PC-3 (cell line): ENCODE measurements around the gene FAM222A. TPM values are rescaled to one million over a fixed set of nuclear protein-coding genes. Genes with fewer than 3 reads are reported as not detected.

ENCODE experiments used
- ATAC-seq: fragments of 200-7000 bp; cut with Tn5 transposase; 2 replicates; pipeline ENCODE4 v1.9.1; 2020; ENCODE audit warnings: mild to moderate bottlenecking, moderate library complexity
- BruUV-seq: library from RNA; stranded (reverse); fragments of 400-500 nt; replicated peaks from 2 replicates; lab custom pipeline; 2021; lab: Mats Ljungman, UMichigan
- CTCF ChIA-PET: fragments of 300-600 bp; sonication (Branson Sonifier 250); formaldehyde crosslinking; loops from one replicate; lab custom pipeline; 2022; ENCODE audit warnings: antibody characterized with exemption; lab: Charles Lee
- POLR2A ChIA-PET: fragments of 300-600 bp; sonication (Branson Sonifier 250); formaldehyde crosslinking; loops from one replicate; lab custom pipeline; 2022; ENCODE audit warnings: antibody characterized with exemption; ENCODE audit not compliant: unreplicated experiment; lab: Charles Lee
- DNase-seq: peaks from one replicate; pipeline ENCODE4 v3.0.0-alpha.2; 2015
- H2AFZ ChIP-seq: fragments of 300-600 bp; sonication (generic); 2 replicates; pipeline ENCODE4 v1.6.0; 2016; ENCODE audit warnings: antibody characterized with exemption, low read length
- H3F3A ChIP-seq: fragments of 300-600 bp; sonication (generic); one replicate; pipeline ENCODE4 v1.6.0; 2017; ENCODE audit warnings: antibody characterized with exemption, low read length, control low read depth, mild to moderate bottlenecking; ENCODE audit not compliant: unreplicated experiment
- H3K27ac ChIP-seq: fragments of 300-600 bp; sonication (generic); 2 replicates; pipeline ENCODE4 v1.5.1; 2016; ENCODE audit warnings: mild to moderate bottlenecking, low read length
- H3K27me3 ChIP-seq: fragments of 300-600 bp; sonication (generic); 2 replicates; pipeline ENCODE4 v1.6.1; 2016; ENCODE audit warnings: low read length, mixed read lengths
- H3K36me3 ChIP-seq: fragments of 300-600 bp; sonication (generic); 2 replicates; pipeline ENCODE4 v1.6.1; 2016; ENCODE audit warnings: low read depth, mixed run types, low read length, mixed read lengths
- H3K4me1 ChIP-seq: fragments of 300-600 bp; sonication (generic); 2 replicates; pipeline ENCODE4 v1.5.1; 2016; ENCODE audit warnings: low read length; ENCODE audit not compliant: insufficient read depth
- H3K4me2 ChIP-seq: fragments of 300-600 bp; sonication (generic); 2 replicates; pipeline ENCODE4 v1.6.0; 2016; ENCODE audit warnings: low read length
- H3K4me3 ChIP-seq: fragments of 300-600 bp; sonication (generic); 2 replicates; pipeline ENCODE4 v1.5.1; 2016; ENCODE audit warnings: mild to moderate bottlenecking, low read length, mixed read lengths
- H3K79me2 ChIP-seq: fragments of 300-600 bp; sonication (generic); 2 replicates; pipeline ENCODE4 v1.6.1; 2017; ENCODE audit warnings: low read length, mixed read lengths
- H3K9ac ChIP-seq: fragments of 300-600 bp; sonication (generic); 2 replicates; pipeline ENCODE4 v1.6.0; 2016; ENCODE audit warnings: mild to moderate bottlenecking, low read length
- H3K9me2 ChIP-seq: fragments of 300-600 bp; sonication (generic); replicated peaks from 2 replicates; pipeline ENCODE4 v1.6.1; 2016; ENCODE audit warnings: mixed run types, low read length, mixed read lengths
- H3K9me3 ChIP-seq: fragments of 300-600 bp; sonication (generic); 2 replicates; pipeline ENCODE4 v1.6.1; 2016; ENCODE audit warnings: low read length, mixed read lengths
- H4K20me1 ChIP-seq: fragments of 300-600 bp; sonication (generic); 2 replicates; pipeline ENCODE4 v1.6.1; 2016; ENCODE audit warnings: low read length, mixed read lengths
- CTCF ChIP-seq: fragments of 300-600 bp; sonication (generic); conservative IDR thresholded peaks from 2 replicates; pipeline ENCODE4 v1.5.1; 2017; ENCODE audit warnings: antibody characterized with exemption, low read depth, mild to moderate bottlenecking, low read length
- EZH2 ChIP-seq: fragments of 300-600 bp; sonication (generic); IDR thresholded peaks from one replicate; pipeline ENCODE4 v1.6.1; 2017; ENCODE audit warnings: antibody characterized with exemption, mild to moderate bottlenecking, low read length; ENCODE audit not compliant: unreplicated experiment
- EZH2phosphoT487 ChIP-seq: fragments of 300-600 bp; sonication (generic); IDR thresholded peaks from 2 replicates; pipeline ENCODE4 v1.6.1; 2018; ENCODE audit warnings: mild to moderate bottlenecking, antibody characterized with exemption, low read length, borderline replicate concordance
- intact Hi-C: fragments of 100-400 bp; cut with micrococcal nuclease; formaldehyde crosslinking; loops from 2 replicates; pipeline ENCODE4 v1.9.0; 2023
- total RNA-seq: library from RNA; depleted of rRNA; stranded (reverse); fragments of >200 nt; gene quantifications from 2 replicates; pipeline ENCODE4 v1.2.3, GENCODE V29; 2014

Gene FAM222A
- total RNA-seq, 1 experiment from 2014 or later, result 11.7 TPM

GRCh38 chr12:109724321-109724892 is 10.8 kb downstream of the FAM222A start:
- Histone ChIP-seq H3K9me3 (no peaks in the 10 kb centered on the region), H3F3A (no peaks in the 10 kb centered on the region), H4K20me1 (no peaks in the 10 kb centered on the region), H3K4me1 (no peaks in the 10 kb centered on the region), H3K27ac (no peak overlapping the region), H3K9me2 (no peaks in the 10 kb centered on the region), H3K79me2 (no peaks in the 10 kb centered on the region), H3K4me2 (no peak overlapping the region), H2AFZ (no peak overlapping the region), H3K9ac (no peak overlapping the region), H3K36me3 (no peaks in the 10 kb centered on the region), H3K27me3 (no peaks in the 10 kb centered on the region), H3K4me3 (no peak overlapping the region)
- CTCF ChIA-PET, result no interaction called here
- no peak for TF ChIP-seq CTCF
- TF ChIP-seq EZH2, result no peak
- TF ChIP-seq EZH2phosphoT487, result no peak
- BruUV-seq, result no TSS peak
- ATAC-seq (no peak), DNase-seq (no peak)
- intact Hi-C loops, result no loop called here
- POLR2A ChIA-PET, result no interaction called here

GRCh38 chr12:109725321-109726105 is 11.9 kb downstream of the FAM222A start:
- ATAC-seq, result no peak

More at GRCh38 chr12:109725321-109726105, 11.9 kb downstream of the FAM222A start:
- H3K36me3 ChIP-seq, result no peaks in the 10 kb centered on the region
- no TSS peak for BruUV-seq
- H3K4me2 ChIP-seq, result no peak overlapping the region
- CTCF ChIA-PET, result interaction anchor here (0.6 kb wide), 1 partner anchor 143 kb away, joined by 4 read pairs; no protein-coding TSS in a partner anchor
- H4K20me1 ChIP-seq, result no peaks in the 10 kb centered on the region
- no peak overlapping the region for H2AFZ ChIP-seq
- H3K27ac ChIP-seq, result no peak overlapping the region
- intact Hi-C loops, result no loop called here
- POLR2A ChIA-PET, result no interaction called here
- no peaks in the 10 kb centered on the region for H3K9me3 ChIP-seq
- no peak overlapping the region for H3K4me3 ChIP-seq
- H3F3A ChIP-seq, result no peaks in the 10 kb centered on the region
- no peaks in the 10 kb centered on the region for H3K27me3 ChIP-seq
- no peaks in the 10 kb centered on the region for H3K79me2 ChIP-seq
- H3K9ac ChIP-seq, result no peak overlapping the region
- no peaks in the 10 kb centered on the region for H3K9me2 ChIP-seq
- TF ChIP-seq EZH2, result no peak
- TF ChIP-seq CTCF, result no peak
- H3K4me1 ChIP-seq, result no peaks in the 10 kb centered on the region
- DNase-seq, result no peak
